HL-60/S4 treated with phorbol 12-myristate 13-acetate at 8.2 ng/mL for 4 days and 3 days (cell line): ENCODE measurements around the gene NRM.
"Not testable (repeated sequence)": the region's sequence is repeated elsewhere in the genome, so short reads cannot be mapped to it uniquely, and the experiment has no call there.

Experiments used
- in situ Hi-C: fragments of 300-500 bp; cut with MboI; formaldehyde crosslinking; loops from 2 replicates; pipeline ENCODE4 v1.15.0; 2022; ENCODE audit warnings: low sequenced_read_pairs

Gene NRM

GRCh38 chr6:30672445-30673253 lies 18.1 kb downstream of the NRM start, which contains the start of gene DHX16:
Gene DHX16, minus strand, starts transcription at chr6:30673006. Its CDS starts 165 bp downstream, at chr6:30672841.
- in situ Hi-C loops: no loop called here

GRCh38 chr6:30670760-30671527 lies 19.8 kb downstream of the NRM start:
- in situ Hi-C loops: no loop called here

GRCh38 chr6:30666300-30666699 lies 24.5 kb downstream of the NRM start:
- in situ Hi-C loops: not testable (repeated sequence)

GRCh38 chr6:30664994-30665767 lies 25.6 kb downstream of the NRM start:
- in situ Hi-C loops: no loop called here

- in situ Hi-C loops: not testable (repeated sequence)
These were observed 32.9 kb downstream of the NRM start for GRCh38 chr6:30657922-30658321.

DNA sequence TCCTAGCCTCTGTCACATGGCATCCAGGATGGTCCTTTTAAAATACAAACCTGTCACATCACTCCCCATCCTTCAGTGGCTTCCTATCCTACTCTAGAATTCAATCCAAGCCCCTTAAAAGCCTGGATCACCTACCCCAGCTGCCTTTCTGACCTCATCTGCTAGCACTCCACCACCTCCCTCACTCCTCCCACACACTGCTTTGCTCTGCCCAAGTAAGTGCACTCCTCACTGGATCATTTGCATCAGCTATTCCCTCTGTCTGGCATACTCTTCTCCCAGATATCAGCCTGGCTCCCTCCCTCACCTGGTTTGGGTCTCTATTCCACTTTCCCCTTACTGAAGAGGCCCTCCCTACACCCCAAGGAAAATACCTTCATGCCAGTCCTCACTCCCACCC lies 33.3 kb downstream of the NRM start:
- in situ Hi-C loops: no loop called here

GRCh38 chr6:30656513-30656912 lies 34.3 kb downstream of the NRM start:
- in situ Hi-C loops: no loop called here

DNA sequence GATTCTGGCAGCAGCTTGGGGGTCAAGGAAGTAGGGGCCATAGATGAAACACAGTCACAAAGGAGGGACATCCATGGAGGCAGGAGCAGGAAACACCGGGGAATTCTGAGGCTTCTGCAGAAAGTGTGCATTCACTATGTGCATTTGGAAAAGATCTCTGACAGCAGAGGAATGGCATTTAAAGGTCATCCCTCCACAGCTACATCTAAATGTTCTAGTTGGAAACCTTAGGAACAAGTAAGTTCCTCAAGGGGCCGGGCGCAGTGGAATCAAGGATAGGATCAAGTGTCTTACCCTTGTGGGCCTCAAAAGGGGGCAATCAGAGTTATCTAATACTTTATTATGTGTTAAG lies 35.1 kb downstream of the NRM start:
- in situ Hi-C loops: no loop called here

- in situ Hi-C loops: no loop called here
These were observed 35.7 kb downstream of the NRM start for GRCh38 chr6:30654798-30655742.

DNA sequence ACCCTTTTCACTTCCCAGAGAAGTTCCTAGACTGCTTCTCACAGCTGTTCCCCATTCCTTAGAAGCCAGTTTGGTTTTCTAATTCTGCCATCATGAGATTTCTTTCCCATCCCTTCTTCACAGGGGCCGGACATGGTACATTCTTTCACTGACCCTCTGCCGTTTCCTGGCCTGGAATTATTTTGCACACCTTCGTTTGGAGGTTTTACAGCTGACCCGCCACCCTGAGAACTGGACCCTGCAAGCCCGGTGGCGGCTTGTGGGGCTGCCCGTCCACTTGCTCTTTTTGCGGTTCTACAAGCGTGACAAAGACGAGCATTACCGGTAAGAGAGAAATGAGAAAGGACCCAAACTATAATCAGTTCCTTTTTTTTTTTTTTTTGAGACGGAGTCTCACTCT lies 39.6 kb downstream of the NRM start:
- in situ Hi-C loops: no loop called here

DNA sequence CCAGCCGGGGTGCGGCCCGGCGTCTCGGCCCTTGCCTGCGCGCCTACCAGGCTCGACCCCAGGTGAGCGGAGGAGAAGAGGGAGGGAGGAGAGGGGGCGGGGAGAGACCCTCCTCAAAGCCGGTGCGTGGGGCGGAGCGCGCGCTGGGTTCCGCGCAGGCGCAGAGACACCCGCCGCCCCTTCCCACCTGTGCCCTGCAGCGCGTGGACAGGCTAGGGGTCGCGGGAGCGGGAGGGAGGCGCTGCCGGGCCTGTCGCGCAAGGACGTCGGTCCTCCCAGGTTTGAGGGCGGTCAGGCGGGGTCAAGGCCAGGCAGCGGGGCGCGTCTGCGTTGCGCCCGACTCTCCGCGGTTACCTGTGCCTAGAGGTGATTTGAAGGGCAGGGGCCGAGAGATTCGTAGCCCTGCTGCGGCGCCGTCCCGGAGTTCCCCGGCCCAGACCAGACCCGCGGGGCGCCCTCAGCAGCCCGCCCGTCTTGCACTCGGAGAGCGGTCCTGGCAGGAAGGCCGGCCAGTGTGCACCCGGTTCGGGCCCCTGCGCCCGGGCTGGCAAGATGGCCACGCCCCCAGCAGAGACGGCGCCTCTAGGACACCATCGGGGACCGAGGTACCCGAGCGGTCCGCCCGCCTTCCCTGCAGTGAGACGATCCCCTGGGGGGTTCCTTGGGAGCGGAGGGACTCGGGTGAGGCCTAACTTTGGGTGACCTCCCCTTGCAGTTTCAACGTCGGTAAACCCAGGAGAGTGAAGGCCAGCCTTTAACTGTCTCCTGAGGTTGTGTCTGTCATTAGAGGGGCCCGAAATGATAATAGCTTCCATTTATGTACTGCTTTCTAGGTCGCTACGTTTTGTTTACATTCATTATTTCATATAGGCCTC lies 43.3 kb downstream of the NRM start:
- in situ Hi-C loops: no loop called here

- in situ Hi-C loops: no loop called here
These were observed 44.1 kb downstream of the NRM start, which contains the start of gene C6orf136 for GRCh38 chr6:30646450-30647241. Gene C6orf136, plus strand, starts transcription at chr6:30647133. Its CDS starts 99 bp downstream, at chr6:30647232.

DNA sequence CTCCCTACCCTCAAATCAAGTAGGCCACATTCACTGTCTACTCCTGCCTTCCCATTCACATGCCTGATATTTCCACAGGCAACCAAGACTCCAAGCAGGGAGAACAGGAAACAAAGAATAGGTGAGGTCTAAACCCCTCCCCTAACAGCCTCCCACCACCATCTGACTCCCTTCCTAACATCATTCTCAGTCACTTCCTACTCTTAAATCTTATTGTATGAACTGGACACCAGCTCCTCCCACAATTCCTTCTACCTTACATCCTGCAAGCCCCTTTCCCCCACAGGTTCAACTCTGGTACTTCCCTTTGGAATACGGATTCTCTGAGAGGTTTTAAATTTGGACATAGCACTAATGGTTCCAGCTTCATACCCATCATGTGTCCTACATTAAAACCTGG lies 44.8 kb downstream of the NRM start:
- in situ Hi-C loops: no loop called here

- in situ Hi-C loops: no loop called here
These were observed 46.0 kb downstream of the NRM start for GRCh38 chr6:30644769-30645168.

GRCh38 chr6:30643656-30644055 lies 47.1 kb downstream of the NRM start:
- in situ Hi-C loops: no loop called here

DNA sequence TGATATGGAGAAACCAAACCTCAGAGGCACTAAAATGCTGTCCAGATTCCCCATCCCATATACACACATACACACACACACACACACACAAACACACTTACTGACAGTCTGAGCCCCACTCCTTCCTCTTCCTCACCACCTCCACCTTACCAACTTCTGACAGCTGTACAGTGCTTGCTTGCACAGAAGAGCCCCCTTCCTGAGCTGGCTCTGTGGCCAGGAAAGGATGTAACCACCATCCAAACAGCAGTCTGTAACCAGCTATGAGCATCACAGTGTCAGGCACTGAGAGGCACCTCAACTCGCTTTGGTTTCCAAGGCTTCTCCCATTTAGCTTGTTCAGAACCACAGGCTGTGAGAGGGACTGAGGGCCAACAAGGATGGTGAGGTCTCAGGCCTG lies 49.7 kb downstream of the NRM start:
- in situ Hi-C loops: no loop called here

GRCh38 chr6:30640481-30640880 lies 50.3 kb downstream of the NRM start:
- in situ Hi-C loops: no loop called here
